Measurements from ENCODE around the gene LEPR. TPM values are rescaled to one million over a fixed set of nuclear protein-coding genes. Genes with fewer than 3 reads are reported as not detected.
A peak's percentile ranks its signal among the peaks of the same experiment; 100 is the strongest.

The LEPR gene
- total RNA-seq, 1 experiment from 2014 or later, result 1.6 TPM

GRCh38 chr1:65417729-65418128 lies 2.7 kb upstream of the LEPR start:
- no TSS peak for BruUV-seq (replicated peaks)
- ChIA-PET CTCF (no interaction called here), POLR2A (ENCODE audit: low non-redundant PET) (no interaction called here)
- Histone ChIP-seq H3K27me3 (replicated peaks; ENCODE audit: insufficient read depth, low read depth, low read length, poor library complexity) (peaks cover 5% of the 10 kb centered on the region), H3K4me3 (ENCODE audit: low read depth, low read length, poor library complexity, severe bottlenecking) (no peak overlapping the region), H3K4me1 (ENCODE audit: insufficient read depth, low read length, poor library complexity, severe bottlenecking) (peaks cover 5% of the 10 kb centered on the region), H3K9me3 (ENCODE audit: low read depth, low read length, poor library complexity, severe bottlenecking) (no peaks in the 10 kb centered on the region), H3K36me3 (ENCODE audit: insufficient read depth, low read length, poor library complexity, severe bottlenecking) (no peaks in the 10 kb centered on the region), H3K27ac (ENCODE audit: low read depth, low read length, poor library complexity, severe bottlenecking) (no peak overlapping the region)
- DNase-seq (ENCODE audit: low spot score), result no peak
- no peak for TF ChIP-seq EZH2 (IDR thresholded peaks at IDR 0.05; ENCODE audit: borderline replicate concordance, low read depth, low read length, poor library complexity, severe bottlenecking)
- TF ChIP-seq CTCF (conservative IDR thresholded peaks at IDR 0.05; ENCODE audit: low read depth, low read length), result no peak
- intact Hi-C loops (cut with micrococcal nuclease; ENCODE audit: unreplicated experiment), result no loop called here

GRCh38 chr1:65418522-65419185 lies 1.8 kb upstream of the LEPR start:
- TF ChIP-seq EZH2 (IDR thresholded peaks at IDR 0.05; ENCODE audit: borderline replicate concordance, low read depth, low read length, poor library complexity, severe bottlenecking) (no peak), CTCF (conservative IDR thresholded peaks at IDR 0.05; ENCODE audit: low read depth, low read length) (no peak)
- H3K27me3 ChIP-seq (replicated peaks; ENCODE audit: insufficient read depth, low read depth, low read length, poor library complexity), result peaks cover 5% of the 10 kb centered on the region
- H3K27ac ChIP-seq (ENCODE audit: low read depth, low read length, poor library complexity, severe bottlenecking), result no peak overlapping the region
- no TSS peak for BruUV-seq (replicated peaks)
- CTCF ChIA-PET, result no interaction called here
- intact Hi-C loops (cut with micrococcal nuclease; ENCODE audit: unreplicated experiment), result no loop called here
- peaks cover 5% of the 10 kb centered on the region for H3K4me1 ChIP-seq (ENCODE audit: insufficient read depth, low read length, poor library complexity, severe bottlenecking)
- POLR2A ChIA-PET (ENCODE audit: low non-redundant PET), result no interaction called here
- H3K36me3 ChIP-seq (ENCODE audit: insufficient read depth, low read length, poor library complexity, severe bottlenecking), result no peaks in the 10 kb centered on the region
- no peaks in the 10 kb centered on the region for H3K9me3 ChIP-seq (ENCODE audit: low read depth, low read length, poor library complexity, severe bottlenecking)
- DNase-seq (ENCODE audit: low spot score), result no peak
- H3K4me3 ChIP-seq (ENCODE audit: low read depth, low read length, poor library complexity, severe bottlenecking), result no peak overlapping the region

GRCh38 chr1:65419681-65420589 lies 533 bp upstream of the LEPR start:
- Histone ChIP-seq H3K27me3 (replicated peaks; ENCODE audit: insufficient read depth, low read depth, low read length, poor library complexity) (peaks cover 5% of the 10 kb centered on the region), H3K9me3 (ENCODE audit: low read depth, low read length, poor library complexity, severe bottlenecking) (no peaks in the 10 kb centered on the region), H3K4me1 (ENCODE audit: insufficient read depth, low read length, poor library complexity, severe bottlenecking) (peaks cover 5% of the 10 kb centered on the region), H3K36me3 (ENCODE audit: insufficient read depth, low read length, poor library complexity, severe bottlenecking) (no peaks in the 10 kb centered on the region), H3K27ac (ENCODE audit: low read depth, low read length, poor library complexity, severe bottlenecking) (peak overlapping the region; percentile 89), H3K4me3 (ENCODE audit: low read depth, low read length, poor library complexity, severe bottlenecking) (peak overlapping the region; percentile 66)
- POLR2A ChIA-PET (ENCODE audit: low non-redundant PET), result interaction anchor here (0.6 kb wide), 1 partner anchor 351 kb away, joined by 6 read pairs; no protein-coding TSS in a partner anchor
- no TSS peak for BruUV-seq (replicated peaks)
- CTCF ChIA-PET, result interaction anchor here (1.0 to 1.1 kb wide), 2 partner anchors 11 to 268 kb away, joined by 3 to 5 read pairs; no protein-coding TSS in a partner anchor
- TF ChIP-seq EZH2 (IDR thresholded peaks at IDR 0.05; ENCODE audit: borderline replicate concordance, low read depth, low read length, poor library complexity, severe bottlenecking) (no peak), CTCF (conservative IDR thresholded peaks at IDR 0.05; ENCODE audit: low read depth, low read length) (no peak)
- intact Hi-C loops (cut with micrococcal nuclease; ENCODE audit: unreplicated experiment), result loop anchor here (5.0 kb wide), 1 partner anchor 168 kb away; no protein-coding TSS in a partner anchor
- peak; percentile 97 for DNase-seq (ENCODE audit: low spot score)

All from A673 (cell line).